Activated naive CD8-positive, alpha-beta T cell treated with anti-CD3 and anti-CD28 coated beads, Interleukin-2, amount 50 U/mL, for 16 hours (primary cell): Measurements from ENCODE around the gene TBX2.

Source experiments
- DNase-seq: peaks from one replicate; pipeline ENCODE4 v3.0.0-alpha.2; 2020; ENCODE audit warnings: low read depth, low spot score

TBX2 gene

GRCh38 chr17:61387511-61388305, 11.9 kb upstream of the TBX2 start:
- no peak for DNase-seq

DNA sequence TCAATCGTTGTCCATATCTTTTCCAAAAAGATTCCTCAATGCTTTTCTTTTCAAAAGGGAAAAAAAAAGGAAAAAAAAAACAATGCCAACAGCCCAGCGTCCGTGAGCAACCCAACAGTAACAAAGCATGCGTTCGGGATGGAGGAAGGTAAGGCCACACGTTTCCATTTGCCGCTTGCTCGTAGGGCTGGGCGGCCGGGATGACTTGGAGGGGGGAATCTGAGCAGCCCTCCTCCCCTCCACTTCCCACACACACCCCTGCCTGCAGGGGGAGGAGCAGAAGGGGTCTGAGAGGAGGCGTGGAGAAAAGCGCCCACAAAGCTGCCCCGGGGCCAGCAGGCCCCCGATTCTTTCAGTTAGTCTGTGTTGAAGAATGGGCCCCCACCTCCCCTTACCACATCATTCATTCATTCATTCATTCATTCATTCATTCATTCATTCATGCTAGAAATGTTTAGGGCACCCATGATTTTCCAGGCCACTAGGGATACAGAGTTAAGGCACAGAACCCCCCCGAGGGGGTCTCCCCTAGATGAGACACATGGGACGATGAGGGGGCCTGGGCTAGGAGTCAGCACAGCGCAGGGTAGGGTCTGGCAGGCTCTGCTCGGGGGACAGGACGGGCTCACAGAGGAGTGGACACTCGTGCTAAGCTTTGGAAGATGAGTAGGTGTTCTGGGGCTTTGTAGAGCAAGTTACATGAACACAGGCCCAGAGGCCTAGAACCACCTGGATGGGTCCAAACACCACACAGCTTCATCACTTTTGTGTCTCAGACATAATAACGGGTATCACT, 10.9 kb upstream of the TBX2 start:
- no peak for DNase-seq

DNA sequence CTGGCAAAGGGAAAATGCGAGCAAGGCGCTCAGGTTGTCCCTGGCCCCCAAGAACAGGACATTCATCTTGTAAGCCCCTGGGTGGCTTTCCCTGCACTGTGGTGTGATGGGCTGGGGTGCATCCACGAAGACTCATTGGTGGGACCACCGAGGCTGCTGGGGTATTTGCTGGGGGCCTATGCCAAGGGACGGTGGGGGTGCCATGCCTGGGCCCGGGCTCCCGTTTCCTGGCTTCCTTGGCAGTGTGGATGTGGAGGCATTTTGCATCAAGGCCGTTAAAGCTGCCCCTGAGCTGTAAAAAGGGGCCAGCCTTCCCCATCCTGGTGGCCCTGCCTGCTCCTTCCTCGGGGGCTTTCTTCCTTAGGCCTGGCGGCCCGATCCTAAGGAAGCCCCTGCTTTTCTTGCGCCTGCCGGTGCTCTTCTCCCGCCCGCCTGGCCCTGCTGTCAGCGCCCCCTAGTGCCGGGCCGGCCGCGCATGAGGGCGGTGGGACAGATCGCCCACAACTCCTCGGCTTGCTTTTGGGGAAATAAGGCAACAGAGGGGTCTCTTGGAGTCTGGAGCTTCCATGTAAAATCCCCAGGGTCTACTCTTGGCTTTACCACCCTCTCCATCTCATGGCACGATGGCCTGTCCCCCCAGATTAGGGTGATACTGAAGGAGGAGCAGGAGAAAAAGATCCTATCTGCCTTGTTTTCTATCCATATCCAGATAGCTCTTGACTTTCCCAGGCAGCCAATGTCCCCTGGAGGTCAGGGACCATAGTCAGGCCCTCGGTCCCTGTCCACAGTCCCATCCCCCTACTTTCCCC, 9.8 kb upstream of the TBX2 start:
- no peak for DNase-seq

DNA sequence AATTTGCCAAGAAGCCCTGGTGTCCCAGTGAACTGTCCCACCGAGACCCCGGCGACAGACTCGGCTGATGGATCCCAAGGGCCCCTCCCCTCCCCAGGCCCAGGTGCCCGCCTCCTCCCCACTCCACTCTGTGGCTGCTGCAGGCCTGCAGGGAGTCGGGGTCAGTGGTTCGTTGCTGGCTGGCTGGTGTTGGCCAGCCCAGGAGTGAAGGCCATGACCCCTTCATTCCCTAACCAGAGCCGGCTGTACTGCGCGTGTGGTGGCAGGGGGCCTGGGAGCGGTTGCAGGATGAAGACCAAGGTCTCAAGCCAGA, 9.2 kb upstream of the TBX2 start:
- DNase-seq: no peak

DNA sequence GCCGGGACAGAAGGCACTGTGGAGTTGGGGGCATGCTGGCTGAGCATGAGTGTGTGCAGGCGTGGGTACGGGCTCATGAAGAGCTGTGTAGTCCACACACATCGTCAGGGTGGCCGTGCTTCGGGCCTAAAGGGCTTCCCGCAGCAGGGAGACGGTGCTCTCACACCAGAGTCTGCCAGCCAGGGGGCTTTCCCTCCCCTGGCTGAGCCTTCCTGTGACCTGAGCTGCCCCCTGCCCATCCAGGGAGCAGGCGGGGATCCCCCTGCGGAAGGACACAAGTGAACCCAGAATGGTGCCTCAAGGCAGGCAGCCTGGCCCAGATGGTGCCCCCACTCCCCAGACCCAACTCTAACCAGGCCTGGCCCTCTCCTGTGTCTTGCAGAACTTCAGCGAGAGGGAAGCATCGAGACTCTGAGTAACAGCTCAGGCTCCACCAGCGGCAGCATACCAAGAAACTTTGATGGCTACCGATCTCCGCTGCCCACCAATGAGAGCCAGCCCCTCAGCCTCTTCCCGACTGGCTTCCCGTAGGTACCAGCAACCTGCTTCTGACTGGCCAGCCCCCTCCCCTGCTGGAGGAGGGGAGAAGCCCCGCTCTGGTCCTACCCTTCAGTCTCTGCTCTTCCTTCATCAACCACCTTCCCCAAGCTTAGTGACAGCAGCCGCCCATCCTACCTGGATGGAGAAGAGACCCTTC, 7.9 kb upstream of the TBX2 start:
- no peak for DNase-seq

GRCh38 chr17:61392679-61393078, 7.0 kb upstream of the TBX2 start:
- DNase-seq: no peak

DNA sequence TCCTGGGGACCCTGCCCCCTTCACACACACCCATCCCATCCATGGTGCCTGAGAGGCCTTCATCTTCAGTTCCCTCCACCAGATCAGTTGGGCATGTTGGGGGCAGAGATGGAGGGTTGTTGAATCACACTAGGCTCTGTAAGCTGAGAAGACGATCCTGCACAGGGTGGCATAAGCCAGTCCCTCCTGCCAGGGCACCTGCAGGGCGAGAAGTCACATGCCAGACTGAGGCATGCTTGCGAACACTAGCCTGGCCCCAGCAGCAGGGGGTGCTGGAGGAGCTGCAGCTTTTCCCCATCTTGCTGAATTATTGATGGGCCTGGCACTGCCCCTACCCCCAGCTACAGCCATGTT, 6.1 kb upstream of the TBX2 start:
- no peak for DNase-seq

DNA sequence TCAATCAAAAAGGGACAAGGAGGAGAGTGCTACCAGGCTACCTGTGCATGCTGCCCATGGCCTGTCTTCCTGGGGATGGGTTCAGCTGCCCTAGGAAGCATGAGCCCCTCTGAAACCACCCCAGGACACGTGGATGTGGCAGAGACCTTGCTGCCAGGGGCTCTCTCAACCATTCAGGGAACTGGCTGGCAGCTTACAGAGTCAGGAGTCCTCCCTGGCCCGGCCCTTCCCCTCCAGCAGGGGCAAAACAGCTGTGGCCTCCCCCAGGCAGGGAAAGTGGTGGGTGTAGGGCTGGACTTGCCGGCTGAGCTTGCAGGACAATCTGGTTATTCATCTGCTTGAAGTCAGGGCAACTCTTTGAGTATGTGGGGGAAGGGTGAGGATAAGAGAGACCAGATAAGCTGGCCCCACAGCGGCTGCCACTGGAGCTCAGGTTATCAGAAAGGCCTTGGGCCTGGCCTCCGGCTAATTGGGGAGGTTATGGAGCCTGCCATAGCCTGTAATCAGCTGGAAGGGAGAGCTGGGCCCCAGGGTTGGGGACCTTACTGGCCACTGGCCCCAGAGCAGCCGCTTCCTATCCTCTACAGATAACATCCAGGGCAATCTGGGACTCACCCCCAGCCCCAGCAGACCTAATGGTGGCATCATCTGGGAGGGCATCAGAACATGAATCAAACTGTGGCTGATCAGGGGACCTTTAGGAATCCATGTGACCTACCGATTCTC, 5.6 kb upstream of the TBX2 start:
- DNase-seq: no peak

GRCh38 chr17:61394630-61395408, 4.8 kb upstream of the TBX2 start:
- no peak for DNase-seq

DNA sequence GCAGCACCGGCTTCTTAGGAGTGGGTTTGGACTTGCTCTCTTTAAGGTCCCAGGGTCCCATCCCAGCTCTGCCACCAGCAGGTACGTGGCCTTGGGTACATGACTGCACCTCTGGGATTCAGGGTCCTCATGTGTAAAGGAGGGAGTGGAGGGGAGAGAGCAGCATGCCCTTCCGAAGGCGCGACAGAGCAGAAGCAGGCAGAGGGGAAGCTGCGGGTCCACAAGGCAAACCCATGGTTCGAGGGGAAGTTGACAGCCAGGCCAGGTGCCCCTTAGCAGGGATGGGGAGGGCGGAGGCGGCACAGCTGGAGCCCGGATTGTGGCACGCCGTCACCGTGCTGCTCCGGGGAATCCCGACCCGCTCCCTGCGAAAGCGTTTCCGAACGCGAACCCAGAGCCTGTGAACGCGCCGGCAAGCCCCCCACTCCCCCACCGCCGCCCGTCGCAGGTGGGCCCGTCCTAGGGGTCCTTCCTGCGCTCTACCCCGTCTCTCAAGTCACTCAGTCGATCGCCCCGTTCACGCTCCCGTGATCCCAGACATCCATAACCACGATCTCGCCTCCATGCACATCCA, 4.1 kb upstream of the TBX2 start:
- DNase-seq: no peak

- no peak for DNase-seq
These were observed 3.6 kb upstream of the TBX2 start for GRCh38 chr17:61395983-61396585.

DNA sequence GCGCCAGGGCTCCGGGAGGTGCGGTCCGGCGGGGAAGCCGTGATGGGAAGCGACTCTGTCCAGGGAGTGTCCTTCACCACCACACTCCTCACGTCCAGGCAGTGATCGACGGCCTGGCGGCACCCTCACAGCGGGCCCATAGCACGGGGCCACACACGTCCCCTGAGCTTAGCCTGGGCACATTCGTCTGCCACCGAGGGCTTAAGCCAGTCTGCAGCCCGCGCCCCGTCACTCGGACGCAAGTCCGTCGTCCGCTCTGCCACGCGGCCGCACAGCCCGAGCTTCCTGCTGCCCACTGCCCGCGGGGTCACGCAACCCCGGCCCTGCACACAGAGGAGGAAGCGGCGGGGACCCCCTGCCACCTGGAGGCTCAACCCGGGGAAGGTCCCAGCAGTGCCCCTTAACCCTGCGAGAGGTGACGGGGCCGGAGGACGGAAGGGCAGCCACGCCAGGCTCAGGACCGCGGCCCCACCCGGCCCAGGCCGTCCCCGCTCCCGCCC, 3.0 kb upstream of the TBX2 start:
- no peak for DNase-seq

DNA sequence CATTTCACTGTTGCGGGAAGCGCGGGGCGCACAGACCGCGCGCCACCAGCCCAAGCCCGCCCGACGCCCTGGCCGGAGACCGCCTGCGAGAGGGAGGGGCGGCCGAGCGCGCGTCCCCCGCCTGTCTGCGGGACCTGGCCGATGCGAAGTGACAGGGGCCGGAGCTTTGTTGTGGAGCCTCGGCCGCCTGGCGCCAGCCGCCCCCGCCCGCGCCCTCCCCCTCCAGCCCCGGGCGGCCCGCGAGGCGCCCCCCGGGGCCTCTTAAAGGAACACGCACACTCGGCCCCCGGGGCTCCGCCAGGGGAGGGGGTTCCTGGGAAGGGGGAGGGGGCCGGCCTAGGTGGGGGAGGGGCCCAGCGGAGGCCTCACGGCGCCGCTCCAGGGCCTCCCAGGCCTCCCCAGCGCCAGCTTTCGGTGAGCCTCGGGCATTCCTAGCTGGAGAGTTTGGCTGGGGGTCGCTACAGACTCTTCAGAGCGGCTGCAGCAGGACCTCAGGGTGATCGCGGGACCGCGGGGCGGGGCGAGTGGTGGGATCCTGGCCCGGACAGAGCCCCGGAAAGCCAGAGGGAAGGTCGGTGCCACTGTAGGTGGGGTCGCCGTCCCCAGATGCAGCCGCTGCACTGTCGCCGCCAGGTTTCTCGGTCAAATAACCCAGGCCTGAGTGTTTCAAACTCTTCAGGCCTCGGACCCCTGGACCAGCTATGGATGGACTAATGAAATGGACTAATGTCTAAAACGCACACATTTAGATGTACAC, 2.4 kb upstream of the TBX2 start:
- no peak for DNase-seq

GRCh38 chr17:61398721-61399130, 917 bp upstream of the TBX2 start:
- DNase-seq: no peak

DNA sequence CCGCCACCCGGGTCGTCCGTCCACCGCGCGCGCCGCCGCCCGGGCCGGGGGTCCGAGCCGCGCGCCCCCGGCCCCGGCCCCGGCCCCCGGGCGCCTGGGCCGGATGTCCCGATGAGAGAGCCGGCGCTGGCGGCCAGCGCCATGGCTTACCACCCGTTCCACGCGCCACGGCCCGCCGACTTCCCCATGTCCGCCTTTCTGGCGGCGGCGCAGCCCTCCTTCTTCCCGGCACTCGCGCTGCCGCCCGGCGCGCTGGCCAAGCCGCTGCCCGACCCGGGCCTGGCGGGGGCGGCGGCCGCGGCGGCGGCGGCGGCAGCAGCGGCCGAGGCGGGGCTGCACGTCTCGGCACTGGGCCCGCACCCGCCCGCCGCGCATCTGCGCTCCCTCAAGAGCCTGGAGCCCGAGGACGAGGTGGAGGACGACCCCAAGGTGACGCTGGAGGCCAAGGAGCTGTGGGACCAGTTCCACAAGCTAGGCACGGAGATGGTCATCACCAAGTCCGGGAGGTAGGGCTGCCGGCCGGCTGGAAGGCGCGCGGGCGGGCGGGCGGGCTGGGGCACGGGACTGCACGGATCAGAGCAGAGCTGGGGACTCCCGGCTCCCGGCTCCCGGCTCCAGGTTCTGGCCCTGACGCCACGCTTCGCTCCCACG, 548 bp downstream of the TBX2 start:
- DNase-seq: no peak

DNA sequence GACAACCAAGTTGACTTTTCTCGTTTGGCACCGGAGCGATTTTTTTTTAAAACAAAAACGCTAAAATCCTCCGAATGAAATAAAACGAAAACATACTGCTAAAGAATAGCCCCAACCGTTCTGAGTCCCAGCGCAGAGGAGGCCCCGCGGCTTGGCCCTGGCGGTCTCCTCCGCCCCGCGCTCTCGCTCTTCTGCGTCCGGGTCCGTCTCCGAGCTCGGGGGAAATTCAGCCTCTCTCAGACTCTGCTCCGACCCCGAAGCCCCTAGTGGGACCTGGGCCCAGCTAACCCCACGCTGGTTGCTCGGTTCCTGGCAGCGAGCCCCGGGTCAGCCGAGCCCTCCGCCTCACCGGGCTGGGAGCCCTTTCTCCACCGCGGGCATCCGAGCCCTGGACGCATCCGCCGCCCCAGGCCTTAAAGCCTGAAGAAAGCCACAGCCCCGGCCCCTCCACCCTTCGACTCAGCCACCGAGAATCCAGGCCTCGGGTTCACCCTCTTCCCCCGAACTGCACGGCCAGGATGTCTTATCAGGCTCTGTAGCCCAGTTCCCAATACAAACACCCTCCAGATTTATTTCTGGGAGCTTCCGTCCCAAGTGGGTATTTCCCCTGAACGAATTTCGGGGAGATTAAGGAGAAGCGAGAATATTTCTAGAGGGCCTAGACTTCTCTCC, 1.2 kb downstream of the TBX2 start:
- no peak for DNase-seq

DNA sequence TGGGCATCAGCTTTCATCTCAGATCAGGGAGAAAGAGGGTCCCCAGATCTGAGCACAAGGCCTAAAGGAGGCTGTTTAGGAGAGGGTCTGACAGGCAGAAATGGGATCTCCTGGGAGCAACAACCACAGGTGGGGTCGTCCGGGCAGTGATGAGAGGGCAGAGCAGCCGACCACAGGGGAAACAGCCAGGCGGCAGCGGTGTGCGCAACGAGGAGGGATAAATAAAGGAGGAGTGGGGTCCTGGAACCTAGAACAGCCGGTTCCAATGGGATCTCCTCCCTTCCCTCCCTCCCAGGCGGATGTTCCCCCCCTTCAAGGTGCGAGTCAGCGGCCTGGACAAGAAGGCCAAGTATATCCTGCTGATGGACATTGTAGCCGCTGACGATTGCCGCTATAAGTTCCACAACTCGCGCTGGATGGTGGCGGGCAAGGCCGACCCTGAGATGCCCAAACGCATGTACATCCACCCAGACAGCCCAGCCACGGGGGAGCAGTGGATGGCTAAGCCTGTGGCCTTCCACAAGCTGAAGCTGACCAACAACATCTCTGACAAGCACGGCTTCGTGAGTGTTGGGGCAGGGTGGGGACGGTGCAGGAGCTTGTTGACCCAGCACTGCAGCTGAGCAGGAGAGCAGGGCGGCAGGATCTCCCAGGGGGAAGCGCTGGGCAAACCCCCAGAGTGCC, 1.9 kb downstream of the TBX2 start:
- DNase-seq: no peak
